Pulmonary artery endothelial cell (primary cell): ENCODE results near the gene BPIFA2. TPM values are rescaled to one million over a fixed set of nuclear protein-coding genes. Genes with fewer than 3 reads are reported as not detected.

Experiments used
- DNase-seq: peaks from one replicate; pipeline ENCODE4 v3.0.0-alpha.2; 2011; ENCODE audit warnings: low read depth, low spot score
- total RNA-seq: library from RNA; depleted of rRNA; stranded (reverse); fragments of >200 nt; gene quantifications from 2 replicates; pipeline ENCODE4 v1.2.3, GENCODE V29; 2014

Gene BPIFA2
- total RNA-seq, 1 donor from 2014 or later = not detected

DNA sequence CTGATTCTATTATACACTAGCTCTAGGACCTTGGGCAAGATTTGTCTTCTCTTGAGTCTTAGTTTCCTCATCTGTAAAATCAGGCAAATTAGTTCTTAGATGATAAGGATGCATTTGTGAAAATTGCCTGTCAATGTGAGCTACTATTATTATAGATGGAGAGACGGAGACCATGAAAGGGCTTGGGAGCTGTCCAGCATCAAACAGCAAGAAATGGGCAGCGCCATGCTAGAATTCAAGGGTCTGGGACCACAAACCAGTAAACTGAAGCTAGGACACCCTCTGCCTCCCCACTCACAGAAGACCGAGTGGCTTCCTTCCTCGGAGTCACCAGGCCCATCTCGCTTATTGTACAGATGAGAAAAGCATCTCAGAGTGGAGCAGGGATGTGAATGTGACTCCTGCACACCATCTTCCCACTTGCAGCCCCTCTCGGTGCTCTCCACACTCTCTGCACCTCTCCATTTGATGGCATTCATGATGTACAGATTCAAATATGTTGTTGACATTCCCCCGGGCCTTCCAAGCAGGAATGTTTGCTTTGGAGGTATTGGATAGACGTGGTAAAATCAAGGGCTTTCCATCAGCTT, 25.0 kb downstream of the BPIFA2 start:
- DNase-seq = no peak

GRCh38 chr20:33199026-33199425, 31.1 kb downstream of the BPIFA2 start:
- DNase-seq = no peak

DNA sequence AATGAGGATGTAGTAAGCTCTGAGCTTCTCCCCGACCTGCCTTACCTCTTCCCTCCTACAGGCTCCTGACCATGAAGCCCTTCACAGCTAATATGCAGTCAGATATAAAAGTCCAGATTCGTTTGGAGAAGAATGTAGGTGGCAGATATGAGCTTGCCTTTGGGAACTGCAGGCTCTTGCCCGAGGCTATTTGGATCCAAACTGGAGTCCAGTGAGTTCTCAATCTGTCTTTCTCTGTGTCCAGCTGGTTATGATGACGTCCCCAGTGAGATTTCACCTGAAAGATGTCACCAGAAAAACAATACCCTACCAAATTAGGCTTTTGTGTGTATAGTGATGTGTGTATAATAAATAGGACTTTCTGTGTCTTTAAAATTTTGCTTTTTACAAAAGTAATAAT, 34.5 kb downstream of the BPIFA2 start:
- no peak for DNase-seq

DNA sequence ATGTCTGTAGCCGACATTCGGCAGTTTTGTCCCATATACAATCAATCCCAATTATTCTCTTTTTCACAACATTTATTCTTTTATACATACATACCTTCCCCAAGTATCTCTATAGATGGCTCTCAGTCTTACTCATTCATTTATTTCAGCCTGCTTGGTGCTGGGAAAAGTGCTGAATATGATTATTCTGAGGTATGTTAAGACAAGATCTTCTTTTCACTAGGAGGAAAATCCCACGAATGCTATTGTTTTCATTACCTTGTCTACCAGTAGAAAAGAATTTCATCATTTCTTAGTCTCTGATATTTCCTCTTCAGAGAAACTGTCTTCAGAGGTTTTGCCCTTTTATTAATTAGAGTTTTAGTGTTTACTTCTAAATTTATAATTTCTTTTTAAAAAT, 35.5 kb downstream of the BPIFA2 start:
- no peak for DNase-seq

DNA sequence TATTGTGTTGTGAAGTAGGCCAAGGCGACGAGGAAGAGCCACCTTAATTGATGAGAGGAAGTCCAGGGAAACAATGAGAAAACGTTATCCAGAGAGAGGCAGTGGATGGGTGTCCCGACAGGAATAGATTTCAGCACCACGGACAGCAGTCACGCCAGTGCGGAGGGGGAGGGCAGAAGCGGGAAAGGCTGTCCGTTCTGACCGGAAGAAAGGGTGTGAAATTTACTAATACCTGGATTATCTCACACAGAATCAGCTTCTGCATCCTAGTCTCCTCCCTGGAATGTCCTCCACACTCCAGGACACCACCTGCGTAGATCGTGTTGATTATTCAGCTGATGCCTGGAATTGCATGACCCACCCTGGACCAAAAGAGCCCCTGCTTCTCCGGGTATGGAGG, 41.8 kb downstream of the BPIFA2 start:
- peak; percentile 27 for DNase-seq

DNA sequence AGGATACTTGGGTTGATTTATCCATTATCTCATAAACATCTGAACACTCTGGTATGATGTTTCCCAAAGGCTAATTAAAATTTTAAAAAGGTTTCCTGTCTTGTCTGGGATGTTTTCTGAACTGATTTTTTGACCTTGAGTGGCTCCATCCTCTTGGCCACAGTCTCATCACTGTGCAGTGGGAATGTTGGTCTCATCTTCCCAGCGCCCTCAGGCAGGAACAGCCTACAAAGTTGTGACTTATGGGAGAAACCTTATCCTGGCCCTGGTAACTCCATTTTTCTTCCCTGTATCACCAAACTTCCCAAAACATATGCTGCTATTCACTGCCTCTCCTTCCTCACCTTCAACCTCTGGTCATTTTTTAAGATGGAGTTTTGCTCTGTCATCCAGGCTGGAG, 42.4 kb downstream of the BPIFA2 start:
- no peak for DNase-seq

DNA sequence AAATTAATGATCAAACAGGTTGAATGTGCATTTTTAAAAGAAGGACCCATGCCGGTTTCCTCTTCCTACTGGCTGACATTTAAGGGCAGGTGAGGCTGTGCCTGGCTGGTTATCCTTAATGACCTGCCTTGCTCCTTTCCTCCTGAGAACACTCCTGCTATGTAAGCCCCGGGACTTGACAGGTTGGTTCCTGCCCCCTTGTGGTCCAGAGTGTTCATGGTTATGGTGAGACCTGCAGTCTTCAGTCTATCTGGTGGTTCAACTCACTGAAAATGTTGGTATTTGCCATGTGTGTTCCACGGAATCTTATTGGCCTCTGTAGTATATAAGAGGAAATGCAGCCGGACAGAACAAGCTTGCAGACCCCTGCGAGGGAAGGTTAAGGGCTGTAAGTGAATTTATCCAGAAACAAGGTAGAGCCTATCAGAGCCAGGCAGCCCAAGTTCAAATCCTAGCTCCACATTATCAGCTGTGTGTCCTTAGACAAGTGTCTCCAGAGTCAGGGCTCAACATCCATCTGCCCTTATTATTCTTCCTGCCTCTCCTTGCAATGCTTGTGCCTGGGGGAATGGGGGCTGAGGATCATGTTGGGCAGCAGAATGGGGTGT, 44.0 kb downstream of the BPIFA2 start:
- DNase-seq = no peak

GRCh38 chr20:33217052-33217451, 49.1 kb downstream of the BPIFA2 start, which contains the start of gene BPIFA3:
Gene BPIFA3, plus strand, starts transcription at chr20:33217352. Its CDS starts 185 bp downstream, at chr20:33217537.
- no peak for DNase-seq

- DNase-seq = no peak
These were observed 56.4 kb downstream of the BPIFA2 start for GRCh38 chr20:33224399-33224798.

DNA sequence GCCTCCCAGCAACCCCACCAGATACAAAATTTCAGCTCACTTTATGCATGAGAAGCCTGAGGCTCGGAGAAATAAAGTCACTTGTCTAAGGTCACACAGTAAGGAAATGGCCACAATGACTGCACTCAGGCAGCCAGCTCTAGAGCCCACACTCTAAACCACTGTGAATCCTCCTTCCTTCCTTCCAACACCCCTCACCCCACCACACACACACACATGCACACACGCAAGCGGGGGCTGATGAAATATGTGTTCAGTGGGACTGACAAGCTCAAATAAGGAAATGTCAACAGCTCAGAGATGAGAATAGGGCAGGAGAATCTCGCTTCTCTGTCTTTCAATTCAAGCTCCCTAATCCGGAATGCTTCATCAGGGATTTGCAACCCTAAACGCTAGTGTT, 61.9 kb downstream of the BPIFA2 start:
- DNase-seq = no peak

Other genes starting within 250 kb of the BPIFA2 start
- gene SUN5, start 163.7 kb upstream of the BPIFA2 start, total RNA-seq = not detected in 2 replicates
- gene BPIFB2, start 160.5 kb upstream of the BPIFA2 start, total RNA-seq = not detected in 2 replicates
- gene BPIFB6, start 136.5 kb upstream of the BPIFA2 start, total RNA-seq = not detected in 2 replicates
- not detected in 2 replicates for gene BPIFB3, start 114.3 kb upstream of the BPIFA2 start, total RNA-seq
- gene BPIFB4, start 88.5 kb upstream of the BPIFA2 start, total RNA-seq = not detected in 2 replicates
- gene BPIFA3, start 49.2 kb downstream of the BPIFA2 start, total RNA-seq = not detected in 2 replicates
- not detected in 2 replicates for gene BPIFA1, start 67.8 kb downstream of the BPIFA2 start, total RNA-seq
- gene BPIFB1, start 115.1 kb downstream of the BPIFA2 start, total RNA-seq = not detected in 2 replicates
- 28.7 and 32.8 TPM in 2 replicates for gene CDK5RAP1, start 233.4 kb downstream of the BPIFA2 start, total RNA-seq